HUDEP-2 (cell line): ENCODE data around the gene MACO1.
"Not testable (repeated sequence)": the region's sequence is repeated elsewhere in the genome, so short reads cannot be mapped to it uniquely, and the experiment has no call there.

Experiments
- DNase-seq, 76 experiments: peaks; one replicate each; lab custom pipeline; 2025; ENCODE audit not compliant: unreplicated experiment in 76 of 76; lab: John Stamatoyannopoulos, UW

MACO1 gene

GRCh38 chr1:25485536-25486411 lies 55.1 kb downstream of the MACO1 start:
- peak in 3 of 76 experiments; percentile 11 to 27 (median 26) for DNase-seq

- peak in 1 of 76 experiments; percentile 7 for DNase-seq
Measured at GRCh38 chr1:25486602-25487001, 55.9 kb downstream of the MACO1 start.

GRCh38 chr1:25487628-25488027 lies 56.9 kb downstream of the MACO1 start:
- peak in 1 of 76 experiments; percentile 9 for DNase-seq

GRCh38 chr1:25492323-25492722 lies 61.6 kb downstream of the MACO1 start:
- DNase-seq, result no peak

- DNase-seq, result no peak
Measured at GRCh38 chr1:25494952-25495351, 64.3 kb downstream of the MACO1 start.

- no peak for DNase-seq
Measured at GRCh38 chr1:25500694-25501093, 70.0 kb downstream of the MACO1 start.

- DNase-seq, result peak in 3 of 76 experiments; percentile 3 to 29 (median 10)
Measured at GRCh38 chr1:25501235-25502058, 70.8 kb downstream of the MACO1 start.

GRCh38 chr1:25502957-25503356 lies 72.3 kb downstream of the MACO1 start:
- DNase-seq, result no peak

- DNase-seq, result peak in 45 of 76 experiments; percentile 11 to 62 (median 43)
Measured at GRCh38 chr1:25503551-25504426, 73.1 kb downstream of the MACO1 start.

GRCh38 chr1:25504706-25505595 lies 74.3 kb downstream of the MACO1 start:
- DNase-seq, result no peak

- no peak for DNase-seq
Measured at GRCh38 chr1:25505656-25506385, 75.1 kb downstream of the MACO1 start.

- not testable (repeated sequence) for DNase-seq
Measured at GRCh38 chr1:25506566-25507463, 76.1 kb downstream of the MACO1 start.

GRCh38 chr1:25513666-25514065 lies 83.0 kb downstream of the MACO1 start:
- no peak for DNase-seq

- no peak for DNase-seq
Measured at GRCh38 chr1:25515033-25515432, 84.3 kb downstream of the MACO1 start.

- no peak for DNase-seq
Measured at GRCh38 chr1:25516686-25517085, 86.0 kb downstream of the MACO1 start.

- DNase-seq, result no peak
Measured at GRCh38 chr1:25517476-25518394, 87.0 kb downstream of the MACO1 start.

- no peak for DNase-seq
Measured at GRCh38 chr1:25519624-25520023, 88.9 kb downstream of the MACO1 start.
